IMR-90 (cell line): Measurements from ENCODE around the gene WDR91. TPM values are rescaled to one million over a fixed set of nuclear protein-coding genes. Genes with fewer than 3 reads are reported as not detected.

Source experiments
- ATAC-seq: fragments of 200-7000 bp; cut with Tn5 transposase; 2 replicates; pipeline ENCODE4 v1.9.1; 2020; ENCODE audit warnings: low read depth, mild to moderate bottlenecking, moderate library complexity
- BruUV-seq: library from RNA; stranded (reverse); fragments of 400-500 nt; replicated peaks from 2 replicates; lab custom pipeline; 2021; lab: Mats Ljungman, UMichigan
- CTCF ChIA-PET: fragments of 300-600 bp; formaldehyde crosslinking; extraction: SDS; loops from one replicate; lab custom pipeline; 2021; ENCODE audit warnings: antibody characterized with exemption; lab: Yijun Ruan, JAX
- POLR2A ChIA-PET: fragments of 300-600 bp; sonication (Branson Sonifier 250); formaldehyde crosslinking; loops from one replicate; lab custom pipeline; 2022; ENCODE audit warnings: antibody characterized with exemption; ENCODE audit not compliant: unreplicated experiment; lab: Charles Lee
- DNase-seq: peaks from one replicate; pipeline ENCODE4 v3.0.0; 2013
- H2AFZ ChIP-seq: replicated peaks from 2 replicates; pipeline ENCODE3; 2013; ENCODE audit warnings: low read length, mild to moderate bottlenecking; ENCODE audit not compliant: poor library complexity
- H2AK5ac ChIP-seq: 2 replicates; pipeline ENCODE4 v1.6.1; 2013; ENCODE audit warnings: low read depth, low read length, inconsistent platforms
- H2AK9ac ChIP-seq: replicated peaks from 2 replicates; pipeline ENCODE3; 2013; ENCODE audit warnings: mild to moderate bottlenecking, low read depth, low read length, moderate library complexity; ENCODE audit not compliant: poor library complexity
- H2BK120ac ChIP-seq: 2 replicates; pipeline ENCODE4 v1.6.1; 2013; ENCODE audit warnings: low read depth, low read length, inconsistent platforms
- H2BK15ac ChIP-seq: 3 replicates; pipeline ENCODE4 v1.6.1; 2013; ENCODE audit warnings: low read depth, low read length, inconsistent platforms
- H2BK20ac ChIP-seq: 2 replicates; pipeline ENCODE4 v1.6.1; 2013; ENCODE audit warnings: low read depth, mild to moderate bottlenecking, inconsistent platforms, low read length, moderate library complexity
- H2BK5ac ChIP-seq: 2 replicates; pipeline ENCODE4 v1.6.1; 2013; ENCODE audit warnings: mild to moderate bottlenecking, low read depth, low read length, inconsistent platforms; ENCODE audit not compliant: poor library complexity, severe bottlenecking
- H3K14ac ChIP-seq: replicated peaks from 2 replicates; pipeline ENCODE4 v1.6.1; 2013; ENCODE audit warnings: low read depth, low read length, inconsistent platforms
- H3K18ac ChIP-seq: 2 replicates; pipeline ENCODE4 v1.6.1; 2013; ENCODE audit warnings: low read depth, low read length, control low read depth
- H3K23ac ChIP-seq: 2 replicates; pipeline ENCODE4 v1.6.1; 2013; ENCODE audit warnings: low read depth, low read length, inconsistent platforms
- H3K27ac ChIP-seq: 2 replicates; pipeline ENCODE4 v1.5.1; 2013; ENCODE audit warnings: mild to moderate bottlenecking, control low read depth, low read length; ENCODE audit not compliant: insufficient read depth
- H3K27me3 ChIP-seq: 2 replicates; pipeline ENCODE4 v1.6.1; 2013; ENCODE audit warnings: low read length; ENCODE audit not compliant: control insufficient read depth, insufficient read depth
- H3K36me3 ChIP-seq: 2 replicates; pipeline ENCODE4 v1.6.1; 2013; ENCODE audit warnings: low read length, mixed read lengths; ENCODE audit not compliant: control insufficient read depth, insufficient read depth
- H3K4ac ChIP-seq: 2 replicates; pipeline ENCODE4 v1.6.1; 2013; ENCODE audit warnings: low read depth, low read length, inconsistent platforms
- H3K4me1 ChIP-seq: 2 replicates; pipeline ENCODE4 v1.6.1; 2013; ENCODE audit warnings: low read length, mixed read lengths; ENCODE audit not compliant: control insufficient read depth, insufficient read depth
- H3K4me2 ChIP-seq: 2 replicates; pipeline ENCODE4 v1.6.1; 2013; ENCODE audit warnings: low read depth, mild to moderate bottlenecking, control low read depth, low read length, moderate library complexity
- H3K4me3 ChIP-seq: 2 replicates; pipeline ENCODE4 v1.5.1; 2013; ENCODE audit warnings: low read depth, mild to moderate bottlenecking, control low read depth, low read length, moderate library complexity; ENCODE audit not compliant: insufficient read depth
- H3K56ac ChIP-seq: 2 replicates; pipeline ENCODE4 v1.6.1; 2013; ENCODE audit warnings: low read length, inconsistent platforms; ENCODE audit not compliant: insufficient read depth; ENCODE audit errors: extremely low read depth
- H3K79me1 ChIP-seq, 2 experiments: 2 replicates each; pipeline ENCODE4 v1.6.1; 2013; ENCODE audit warnings: low read length in 2 of 2, inconsistent platforms in 1 of 2, low read depth in 1 of 2
- H3K9ac ChIP-seq: 2 replicates; pipeline ENCODE4 v1.6.1; 2013; ENCODE audit warnings: low read depth, low read length, control low read depth
- H3K9me1 ChIP-seq: 2 replicates; pipeline ENCODE4 v1.6.1; 2013; ENCODE audit warnings: low read length, inconsistent platforms; ENCODE audit not compliant: insufficient read depth
- H3K9me3 ChIP-seq: 2 replicates; pipeline ENCODE4 v1.6.1; 2013; ENCODE audit warnings: low read length; ENCODE audit not compliant: control insufficient read depth, insufficient read depth
- H4K20me1 ChIP-seq: 2 replicates; pipeline ENCODE4 v1.6.1; 2013; ENCODE audit warnings: low read length, inconsistent platforms; ENCODE audit not compliant: insufficient read depth
- H4K5ac ChIP-seq: 2 replicates; pipeline ENCODE4 v1.6.1; 2013; ENCODE audit warnings: mild to moderate bottlenecking, low read depth, low read length, control low read depth
- H4K8ac ChIP-seq, 2 experiments: 2 replicates each; pipeline ENCODE4 v1.6.1; 2013; ENCODE audit warnings: low read depth in 2 of 2, low read length in 2 of 2, control low read depth in 1 of 2, inconsistent platforms in 1 of 2
- H4K91ac ChIP-seq: 2 replicates; pipeline ENCODE4 v1.6.1; 2013; ENCODE audit warnings: low read depth, low read length, inconsistent platforms; ENCODE audit not compliant: insufficient read depth
- BHLHE40 ChIP-seq: fragments of 150-350 bp; IDR thresholded peaks from 2 replicates; pipeline ENCODE4 v1.6.1; 2016; ENCODE audit warnings: mild to moderate bottlenecking, low read depth, low read length
- MAFK ChIP-seq: IDR thresholded peaks from 2 replicates; pipeline ENCODE4 v1.6.1; 2012; ENCODE audit warnings: low read depth, low read length, improper control_type of control experiment
- MXI1 ChIP-seq: IDR thresholded peaks from 2 replicates; pipeline ENCODE4 v1.6.1; 2012; ENCODE audit warnings: low read depth, mild to moderate bottlenecking, low read length, moderate library complexity, borderline replicate concordance
- RCOR1 ChIP-seq: IDR thresholded peaks from 2 replicates; pipeline ENCODE4 v1.6.1; 2012; ENCODE audit warnings: mild to moderate bottlenecking, low read length, improper control_type of control experiment; ENCODE audit not compliant: insufficient replicate concordance
- WGBS, 2 experiments: methylation state at CpG; one replicate each; pipeline versions ENCODE4 v1.1.5 to v1.1.7; 2013; ENCODE audit warnings: missing lambda C conversion rate in 2 of 2; ENCODE audit not compliant: insufficient read length in 1 of 2; ENCODE audit errors: extremely low coverage in 2 of 2; 5-methylcytosine and 5-hydroxymethylcytosine counted together
- dilution Hi-C: fragments of 300-500 bp; cut with HindIII; formaldehyde crosslinking; loops from one replicate; pipeline ENCODE4 v1.14.3; 2018; ENCODE audit warnings: low sequenced_read_pairs; ENCODE audit not compliant: unreplicated experiment
- in situ Hi-C: fragments of 300-500 bp; cut with MboI; formaldehyde crosslinking; loops from 3 replicates; pipeline ENCODE4 v1.14.3; 2019; ENCODE audit warnings: low sequenced_read_pairs, inconsistent platforms, mixed read lengths
- intact Hi-C: fragments of 100-400 bp; cut with micrococcal nuclease; formaldehyde crosslinking; loops from 2 replicates; pipeline ENCODE4 v1.10.0; 2022
- polyA plus RNA-seq, 3 experiments: library from polyadenylated mRNA; depleted of rRNA; stranded (reverse); fragments of >200 nt; gene quantifications; 2 replicates each; pipeline ENCODE4 v1.2.3, GENCODE V29; 2012; ENCODE audit warnings: low replicate concordance in 1 of 3
- total RNA-seq: library from RNA; depleted of rRNA; stranded (reverse); fragments of >200 nt; gene quantifications from 2 replicates; pipeline ENCODE4 v1.2.3, GENCODE V29; 2012

Gene WDR91
- total and polyA plus RNA-seq, 2 of the 4 experiments (the other 2 are of a cell fraction): 5.2 to 10.3 TPM

DNA sequence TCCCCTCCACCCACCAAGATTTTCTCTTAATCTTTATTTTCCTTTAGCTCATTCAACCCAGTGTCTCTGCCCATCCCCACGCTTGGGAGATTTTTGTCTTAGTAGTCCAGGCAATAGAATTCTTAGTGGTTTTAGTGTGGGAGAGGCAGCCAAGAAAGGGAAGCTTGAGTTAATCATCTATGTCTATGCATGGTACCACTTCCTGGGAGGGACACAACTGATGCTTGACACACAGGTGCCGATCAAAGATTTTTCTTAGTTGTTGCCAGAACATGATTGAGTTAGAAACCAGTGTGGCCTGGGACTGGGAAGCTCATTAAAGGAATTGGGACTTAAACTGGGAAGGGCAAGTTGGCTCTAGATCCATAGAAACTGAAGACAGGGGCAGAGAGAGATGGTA is 25.4 kb upstream of the WDR91 start:
- no peak overlapping the region for H4K8ac ChIP-seq
- no peaks in the 10 kb centered on the region for H3K36me3 ChIP-seq
- DNase-seq: no peak
- ChIA-PET CTCF (interaction anchor here (0.6 kb wide), 2 partner anchors 63 to 534 kb away, joined by 3 to 4 read pairs; no protein-coding TSS in a partner anchor), POLR2A (interaction anchor here (0.6 kb wide), 1 partner anchor 52 kb away, joined by 4 read pairs; no protein-coding TSS in a partner anchor)
- in situ Hi-C loops (no loop called here), dilution Hi-C loops (no loop called here), intact Hi-C loops (no loop called here)
- TF ChIP-seq RCOR1: no peak
- no peak for TF ChIP-seq MXI1
- no peak for TF ChIP-seq MAFK
- no peak for TF ChIP-seq BHLHE40
- H4K5ac ChIP-seq: no peak overlapping the region
- no TSS peak for BruUV-seq
- H3K18ac ChIP-seq: no peak overlapping the region
- no peaks in the 10 kb centered on the region for H3K4me1 ChIP-seq
- H3K9me3 ChIP-seq: no peaks in the 10 kb centered on the region
- H3K14ac ChIP-seq: no peak overlapping the region
- peaks cover 24% of the 10 kb centered on the region for H3K27me3 ChIP-seq
- no peak overlapping the region for H3K4me2 ChIP-seq
- no peak overlapping the region for H2BK15ac ChIP-seq
- no peak for ATAC-seq
- no peaks in the 10 kb centered on the region for H3K79me1 ChIP-seq
- H3K23ac ChIP-seq: no peak overlapping the region
- H3K27ac ChIP-seq: no peak overlapping the region
- no peak overlapping the region for H2AK9ac ChIP-seq
- H2AFZ ChIP-seq: no peak overlapping the region
- no peaks in the 10 kb centered on the region for H4K20me1 ChIP-seq
- no peak overlapping the region for H3K4ac ChIP-seq
- no peak overlapping the region for H3K56ac ChIP-seq
- H2BK120ac ChIP-seq: no peak overlapping the region
- H4K91ac ChIP-seq: no peak overlapping the region
- 89% methylated on average over 1 of the region's 2 CpGs; no CpG with 5 or more reads in 1 of the 2 experiments for WGBS, 2 experiments
- no peak overlapping the region for H2BK20ac ChIP-seq
- no peak overlapping the region for H2AK5ac ChIP-seq
- no peaks in the 10 kb centered on the region for H3K9me1 ChIP-seq
- no peak overlapping the region for H3K9ac ChIP-seq
- H2BK5ac ChIP-seq: no peak overlapping the region
- H3K4me3 ChIP-seq: no peak overlapping the region
